ENCODE results near the gene SKAP2. TPM values are rescaled to one million over a fixed set of nuclear protein-coding genes. Genes with fewer than 3 reads are reported as not detected.

SKAP2 gene
- polyA plus RNA-seq, 1 experiment, result 2.7 TPM

- ChIA-PET CTCF (no interaction called here), POLR2A (no interaction called here)
- Histone ChIP-seq H3K4me3 (ENCODE audit: low read depth, low read length) (no peak overlapping the region), H3K36me3 (ENCODE audit: control insufficient read depth, insufficient read depth, low read length) (no peaks in the 10 kb centered on the region), H3K27me3 (ENCODE audit: control insufficient read depth, insufficient read depth, low read length) (no peaks in the 10 kb centered on the region)
- TF ChIP-seq, protein P1, sequence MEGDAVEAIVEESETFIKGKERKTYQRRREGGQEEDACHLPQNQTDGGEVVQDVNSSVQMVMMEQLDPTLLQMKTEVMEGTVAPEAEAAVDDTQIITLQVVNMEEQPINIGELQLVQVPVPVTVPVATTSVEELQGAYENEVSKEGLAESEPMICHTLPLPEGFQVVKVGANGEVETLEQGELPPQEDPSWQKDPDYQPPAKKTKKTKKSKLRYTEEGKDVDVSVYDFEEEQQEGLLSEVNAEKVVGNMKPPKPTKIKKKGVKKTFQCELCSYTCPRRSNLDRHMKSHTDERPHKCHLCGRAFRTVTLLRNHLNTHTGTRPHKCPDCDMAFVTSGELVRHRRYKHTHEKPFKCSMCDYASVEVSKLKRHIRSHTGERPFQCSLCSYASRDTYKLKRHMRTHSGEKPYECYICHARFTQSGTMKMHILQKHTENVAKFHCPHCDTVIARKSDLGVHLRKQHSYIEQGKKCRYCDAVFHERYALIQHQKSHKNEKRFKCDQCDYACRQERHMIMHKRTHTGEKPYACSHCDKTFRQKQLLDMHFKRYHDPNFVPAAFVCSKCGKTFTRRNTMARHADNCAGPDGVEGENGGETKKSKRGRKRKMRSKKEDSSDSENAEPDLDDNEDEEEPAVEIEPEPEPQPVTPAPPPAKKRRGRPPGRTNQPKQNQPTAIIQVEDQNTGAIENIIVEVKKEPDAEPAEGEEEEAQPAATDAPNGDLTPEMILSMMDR (IDR thresholded peaks at IDR 0.05; ENCODE audit: insufficient read depth, low read depth, low read length), result no peak
- no peak for DNase-seq (ENCODE audit: low read depth)
Observed at GRCh38 chr7:26698806-26699205, 165.6 kb downstream of the SKAP2 start.

DNA sequence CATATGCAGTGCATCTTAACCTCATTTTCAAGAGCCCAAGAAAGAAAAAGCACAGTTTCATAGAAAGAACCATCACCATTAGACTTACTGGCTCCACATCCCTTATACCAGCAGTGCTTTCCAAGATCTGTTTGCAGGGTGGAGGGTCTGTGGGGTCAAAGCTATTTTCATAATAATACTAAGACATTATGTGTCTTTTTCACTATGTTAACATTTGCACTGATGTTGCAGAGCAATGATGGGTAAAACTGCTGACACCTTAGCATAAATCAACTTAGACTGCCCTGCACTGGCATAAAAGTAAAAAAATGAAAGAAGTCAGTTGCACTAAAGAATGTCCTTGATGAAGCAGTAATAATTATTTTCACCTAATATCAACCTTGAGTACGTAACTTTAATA is 166.2 kb downstream of the SKAP2 start:
- ChIA-PET POLR2A (no interaction called here), CTCF (interaction anchor here (1.3 kb wide), 1 partner anchor 446 kb away, joined by 3 read pairs; no protein-coding TSS in a partner anchor)
- no peak for DNase-seq (ENCODE audit: low read depth)
- no peak overlapping the region for H3K4me3 ChIP-seq (ENCODE audit: low read depth, low read length)
- no peaks in the 10 kb centered on the region for H3K27me3 ChIP-seq (ENCODE audit: control insufficient read depth, insufficient read depth, low read length)
- H3K36me3 ChIP-seq (ENCODE audit: control insufficient read depth, insufficient read depth, low read length), result no peaks in the 10 kb centered on the region
- TF ChIP-seq, protein P1 (IDR thresholded peaks at IDR 0.05; ENCODE audit: insufficient read depth, low read depth, low read length), result no peak

GRCh38 chr7:26696978-26697377 is 167.4 kb downstream of the SKAP2 start:
- Histone ChIP-seq H3K36me3 (ENCODE audit: control insufficient read depth, insufficient read depth, low read length) (no peaks in the 10 kb centered on the region), H3K4me3 (ENCODE audit: low read depth, low read length) (no peak overlapping the region), H3K27me3 (ENCODE audit: control insufficient read depth, insufficient read depth, low read length) (no peaks in the 10 kb centered on the region)
- no peak for DNase-seq (ENCODE audit: low read depth)
- ChIA-PET CTCF (interaction anchor here (1.3 kb wide), 1 partner anchor 447 kb away, joined by 3 read pairs; no protein-coding TSS in a partner anchor), POLR2A (no interaction called here)
- TF ChIP-seq, protein P1 (IDR thresholded peaks at IDR 0.05; ENCODE audit: insufficient read depth, low read depth, low read length), result no peak

- CTCF ChIA-PET, result interaction anchor here (0.6 to 1.4 kb wide), 4 partner anchors 9 to 448 kb away, joined by 3 to 4 read pairs (median 3); partner anchors contain the start of gene HOXA5
- no peak for DNase-seq (ENCODE audit: low read depth)
- POLR2A ChIA-PET, result no interaction called here
- no peaks in the 10 kb centered on the region for H3K27me3 ChIP-seq (ENCODE audit: control insufficient read depth, insufficient read depth, low read length)
- TF ChIP-seq, protein P1 (IDR thresholded peaks at IDR 0.05; ENCODE audit: insufficient read depth, low read depth, low read length), result no peak
- no peak overlapping the region for H3K4me3 ChIP-seq (ENCODE audit: low read depth, low read length)
- no peaks in the 10 kb centered on the region for H3K36me3 ChIP-seq (ENCODE audit: control insufficient read depth, insufficient read depth, low read length)
Observed at GRCh38 chr7:26696161-26696560, 168.2 kb downstream of the SKAP2 start.

- TF ChIP-seq, protein P1 (IDR thresholded peaks at IDR 0.05; ENCODE audit: insufficient read depth, low read depth, low read length), result no peak
- ChIA-PET CTCF (interaction anchor here (1.1 to 3.8 kb wide), 3 partner anchors 8 to 27 kb away, joined by 4 to 23 read pairs (median 5); no protein-coding TSS in a partner anchor), POLR2A (no interaction called here)
- Histone ChIP-seq H3K4me3 (ENCODE audit: low read depth, low read length) (no peak overlapping the region), H3K27me3 (ENCODE audit: control insufficient read depth, insufficient read depth, low read length) (no peaks in the 10 kb centered on the region), H3K36me3 (ENCODE audit: control insufficient read depth, insufficient read depth, low read length) (no peaks in the 10 kb centered on the region)
- DNase-seq (ENCODE audit: low read depth), result no peak
Observed at GRCh38 chr7:26694713-26695112, 169.7 kb downstream of the SKAP2 start.
